Skeletal muscle cell (primary cell): ENCODE measurements around the gene C6orf120.
A peak's percentile ranks its signal among the peaks of the same experiment; 100 is the strongest.
"Not testable (repeated sequence)": the region's sequence is repeated elsewhere in the genome, so short reads cannot be mapped to it uniquely, and the experiment has no call there.

Source experiments
- DNase-seq: peaks from one replicate; pipeline ENCODE4 v3.0.0-alpha.2; 2010; ENCODE audit warnings: low read depth
- H3K4me3 ChIP-seq: 2 replicates; pipeline ENCODE4 v1.5.1; 2011; ENCODE audit warnings: low read depth, mild to moderate bottlenecking, control low read depth, low read length, moderate library complexity

Gene C6orf120

DNA sequence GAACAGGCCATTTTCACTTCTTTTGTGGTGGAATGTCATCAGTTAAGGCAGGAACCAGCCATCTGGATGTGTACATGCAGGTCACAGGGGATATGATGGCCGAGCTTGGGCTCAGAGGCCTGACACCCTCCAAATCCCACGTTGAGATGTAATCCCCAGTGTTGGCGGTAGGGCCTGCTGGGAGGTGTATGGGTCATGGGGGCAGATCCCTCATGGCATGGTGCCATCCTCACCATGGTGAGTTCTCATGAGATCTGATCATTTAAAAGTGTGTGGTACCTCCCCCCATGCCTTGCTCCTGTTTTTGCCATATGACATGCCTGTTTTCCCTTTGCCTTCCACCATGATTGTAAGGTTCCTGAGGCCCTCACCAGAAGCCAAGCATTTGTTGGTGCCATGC is 26.9 kb upstream of the C6orf120 start:
- DNase-seq: no peak
- no peak overlapping the region for H3K4me3 ChIP-seq

DNA sequence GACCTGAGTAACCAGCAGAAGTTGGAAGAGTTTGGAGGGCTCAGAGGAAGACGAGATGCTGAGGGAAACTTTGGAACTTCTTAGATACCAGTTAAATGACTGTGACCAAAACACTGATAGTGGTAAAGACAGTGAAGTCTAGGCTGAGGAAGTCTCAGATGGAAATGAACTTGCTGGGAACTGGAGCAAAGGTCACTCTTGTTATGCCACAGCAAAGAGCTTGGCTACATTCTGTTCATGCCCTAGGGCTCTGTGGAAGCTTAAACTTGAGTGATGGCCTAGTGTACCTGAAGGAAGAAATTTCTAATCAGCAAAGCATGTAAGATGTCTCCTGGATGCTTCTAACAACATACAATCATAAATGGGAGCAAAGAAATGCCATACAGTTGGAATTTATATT is 24.8 kb upstream of the C6orf120 start:
- no peak for DNase-seq
- no peak overlapping the region for H3K4me3 ChIP-seq

DNA sequence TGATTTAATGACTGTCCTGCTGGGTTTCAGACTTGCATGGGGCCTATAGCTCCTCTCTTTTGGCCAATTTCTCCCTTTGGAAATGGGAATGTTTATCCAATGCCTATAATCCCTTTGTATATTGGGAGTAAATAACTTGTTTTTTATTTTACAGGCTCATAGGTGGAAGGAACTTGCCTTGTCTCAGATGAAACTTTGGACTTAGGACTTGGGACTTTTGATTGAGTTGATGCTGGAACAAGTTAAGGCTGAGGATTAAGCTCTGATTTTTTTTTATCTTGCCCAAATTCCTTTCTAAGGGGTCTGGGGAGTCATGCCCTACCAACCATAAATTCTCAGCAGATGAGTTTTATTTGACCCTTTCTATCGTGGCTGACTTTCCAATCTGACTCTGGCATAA is 23.6 kb upstream of the C6orf120 start:
- no peak for DNase-seq
- H3K4me3 ChIP-seq: no peak overlapping the region

DNA sequence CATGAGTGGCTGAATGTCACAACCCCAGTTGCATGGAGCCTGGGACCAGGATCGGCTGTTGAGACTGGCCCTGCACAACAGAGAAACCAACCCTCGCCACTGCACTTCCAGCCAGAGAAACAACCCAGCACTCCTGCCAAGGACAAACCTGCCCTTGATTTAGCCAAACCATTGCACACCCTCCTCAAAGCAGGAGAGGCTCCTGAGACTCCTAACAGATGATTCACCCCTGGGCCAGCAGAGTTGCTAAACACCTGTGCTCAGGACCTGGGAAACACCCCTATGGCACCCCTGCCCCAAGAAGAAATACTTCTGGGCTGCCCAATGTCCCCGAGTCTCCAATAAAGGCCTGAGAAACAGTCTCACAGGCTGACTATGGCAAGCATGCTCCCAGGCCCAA is 17.9 kb upstream of the C6orf120 start:
- DNase-seq: no peak
- H3K4me3 ChIP-seq: no peak overlapping the region

DNA sequence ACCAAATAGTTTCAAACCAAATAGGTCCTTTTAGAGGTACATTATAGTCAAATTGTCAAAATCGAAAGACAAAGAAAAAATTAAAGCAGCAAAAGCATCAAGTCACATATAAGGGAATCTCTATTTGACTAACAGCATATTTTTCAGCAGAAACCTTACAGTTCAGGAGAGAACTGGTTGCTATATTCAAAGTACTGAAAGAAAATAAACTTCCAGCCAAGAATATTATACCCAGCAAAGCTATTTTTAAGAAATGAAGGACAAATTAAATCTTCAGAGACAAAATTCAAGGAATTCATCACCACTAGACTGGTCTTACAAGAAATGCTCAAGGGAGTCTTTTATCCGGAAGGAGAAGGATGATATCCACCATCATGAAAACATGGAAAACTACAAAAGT is 16.1 kb upstream of the C6orf120 start:
- H3K4me3 ChIP-seq: no peak overlapping the region
- no peak for DNase-seq

DNA sequence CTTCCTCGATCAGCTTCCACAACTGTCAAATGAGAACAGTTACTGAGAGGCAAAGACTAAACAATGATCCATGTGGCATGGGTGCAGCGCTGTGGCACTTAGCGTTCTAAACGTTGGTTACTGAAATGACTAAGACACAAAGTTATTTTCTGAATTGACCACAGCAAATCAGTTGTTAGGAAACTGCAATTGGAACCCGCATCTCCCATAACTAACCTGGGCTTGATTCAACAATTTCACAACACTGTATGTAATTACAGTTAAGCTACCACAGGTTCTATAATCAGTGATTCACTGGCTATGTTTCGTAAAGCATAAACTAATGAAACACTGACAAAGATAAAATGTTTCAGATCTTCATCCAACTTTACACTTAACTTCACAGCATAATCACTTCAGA is 12.6 kb upstream of the C6orf120 start:
- H3K4me3 ChIP-seq: no peak overlapping the region
- peak; percentile 42 for DNase-seq

DNA sequence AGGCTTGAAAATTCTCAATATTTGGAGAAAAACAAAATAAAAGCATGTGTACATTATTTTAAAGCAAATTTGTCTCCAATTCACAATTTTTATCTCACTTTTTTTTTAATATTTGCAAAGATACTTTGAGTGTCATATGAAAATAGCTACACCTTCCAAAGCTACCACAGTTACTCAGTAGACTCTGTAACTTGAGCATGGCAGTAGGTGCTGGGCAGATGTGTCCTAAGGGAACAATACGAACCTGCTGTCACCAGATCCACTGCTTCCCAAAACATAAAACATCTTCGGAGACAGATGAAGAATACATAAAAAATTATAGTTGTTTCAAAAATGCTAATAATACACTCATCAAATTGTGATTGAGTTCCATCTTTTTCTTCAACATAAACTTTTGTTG is 10.7 kb upstream of the C6orf120 start:
- H3K4me3 ChIP-seq: no peak overlapping the region
- no peak for DNase-seq

DNA sequence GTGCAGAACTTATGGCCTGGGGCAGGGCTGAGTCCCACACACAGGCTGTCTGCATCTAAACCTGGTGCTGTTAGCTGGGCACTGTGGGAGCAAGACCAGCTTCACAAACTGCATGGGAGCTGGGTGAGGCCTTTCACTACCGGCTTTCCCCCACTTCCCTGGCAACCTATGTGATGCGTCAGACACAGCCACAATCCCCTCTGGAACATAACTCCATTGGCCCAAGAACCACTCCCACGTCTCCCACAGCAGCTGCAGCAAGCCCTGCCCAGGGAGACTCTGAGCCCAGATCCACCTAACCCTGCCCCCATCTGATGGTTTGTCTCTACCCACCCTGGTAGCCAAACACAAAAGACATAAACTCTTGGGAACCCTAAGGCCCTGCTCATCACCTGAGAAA is 9.4 kb upstream of the C6orf120 start:
- no peak overlapping the region for H3K4me3 ChIP-seq
- no peak for DNase-seq

DNA sequence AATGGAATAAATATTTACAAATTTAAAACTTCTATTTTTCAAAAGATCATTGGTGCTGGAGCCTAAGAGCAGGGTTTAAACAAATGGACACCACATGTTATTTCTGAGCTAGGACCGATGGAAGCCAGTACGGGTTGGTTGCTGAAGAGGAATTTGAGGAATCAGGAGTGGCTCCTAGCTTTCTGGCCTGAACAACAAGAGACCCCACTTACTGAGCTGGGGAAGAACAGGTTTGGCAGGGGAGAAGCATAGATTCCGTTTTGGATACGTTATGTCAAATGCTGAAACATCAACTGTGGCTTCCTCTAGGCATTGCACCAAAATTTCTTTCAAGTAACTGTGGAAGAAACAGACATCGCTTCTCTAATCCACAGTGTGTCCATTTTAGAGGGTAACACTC is 6.8 kb upstream of the C6orf120 start:
- no peak overlapping the region for H3K4me3 ChIP-seq
- no peak for DNase-seq

DNA sequence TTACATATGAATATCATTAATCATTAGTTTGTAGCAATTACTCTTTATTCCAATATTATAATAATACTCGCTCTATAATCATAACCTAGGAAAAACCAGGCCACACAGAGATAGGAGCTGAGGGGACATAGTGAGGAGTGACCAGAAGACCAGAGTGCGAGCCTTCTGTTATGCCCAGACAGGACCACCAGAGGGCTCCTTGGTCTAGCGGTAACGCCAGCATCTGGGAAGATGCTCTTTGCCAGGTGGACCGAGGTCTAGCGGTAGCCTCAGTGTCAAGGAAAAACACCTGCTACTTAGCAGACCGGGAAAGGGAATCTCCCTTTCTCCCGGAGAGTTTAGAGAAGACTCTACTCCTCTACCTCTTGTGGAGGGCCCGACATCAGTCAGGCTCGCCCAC is 4.8 kb upstream of the C6orf120 start:
- H3K4me3 ChIP-seq, DNase-seq: not testable (repeated sequence)

DNA sequence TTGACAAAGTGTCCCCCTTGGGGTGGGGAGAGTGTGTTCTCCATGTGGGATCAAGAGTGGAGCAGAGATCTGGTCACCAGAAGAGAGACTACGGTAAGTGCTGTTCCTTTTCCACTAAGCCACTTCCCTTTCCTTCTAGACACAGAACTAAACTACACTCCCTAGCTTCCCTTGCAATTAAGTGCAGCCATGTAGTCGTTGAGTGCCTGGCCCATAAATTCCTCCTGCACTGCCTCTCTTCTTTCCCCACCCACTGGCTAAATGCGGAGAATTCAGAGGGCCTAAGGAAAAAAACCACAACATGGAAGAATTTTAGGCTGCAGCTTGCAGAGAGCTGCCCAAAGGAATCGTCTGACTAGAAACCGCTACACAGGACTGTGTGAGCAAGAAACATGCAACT is 1.6 kb upstream of the C6orf120 start:
- DNase-seq: no peak
- peak overlapping the region; percentile 96 for H3K4me3 ChIP-seq

DNA sequence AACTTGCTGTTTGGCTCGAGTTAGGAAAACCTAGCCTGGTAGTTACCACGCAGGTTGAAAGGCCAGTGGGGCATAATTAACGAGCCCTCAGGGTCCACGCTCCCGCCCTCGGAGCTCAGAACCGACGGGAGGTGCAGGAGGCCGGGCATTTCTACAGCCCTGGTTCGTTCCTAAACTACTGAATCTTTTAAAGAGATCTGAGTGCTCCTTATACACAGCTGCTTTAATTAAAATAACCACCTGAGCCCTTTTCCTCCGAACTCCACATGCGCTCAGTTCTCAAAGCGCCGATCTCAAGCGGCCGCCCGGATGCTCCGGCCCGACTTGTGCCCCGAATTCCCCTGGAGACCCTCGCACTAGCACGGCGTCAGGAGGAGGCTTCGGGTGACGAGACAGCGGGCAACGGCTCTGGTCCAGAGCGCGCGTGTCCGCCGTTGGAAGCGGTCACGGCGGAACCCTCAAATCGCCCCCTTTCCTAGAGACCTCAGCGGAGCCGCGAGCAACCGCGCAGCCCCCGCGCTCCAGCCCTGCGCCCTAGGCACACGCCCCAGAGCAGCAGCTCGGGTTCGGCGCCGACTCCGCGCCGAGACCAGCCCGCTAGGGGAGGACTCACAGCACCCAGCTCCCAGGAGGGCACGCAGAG is 494 bp upstream of the C6orf120 start:
- H3K4me3 ChIP-seq: peak overlapping the region; percentile 96
- DNase-seq: no peak

DNA sequence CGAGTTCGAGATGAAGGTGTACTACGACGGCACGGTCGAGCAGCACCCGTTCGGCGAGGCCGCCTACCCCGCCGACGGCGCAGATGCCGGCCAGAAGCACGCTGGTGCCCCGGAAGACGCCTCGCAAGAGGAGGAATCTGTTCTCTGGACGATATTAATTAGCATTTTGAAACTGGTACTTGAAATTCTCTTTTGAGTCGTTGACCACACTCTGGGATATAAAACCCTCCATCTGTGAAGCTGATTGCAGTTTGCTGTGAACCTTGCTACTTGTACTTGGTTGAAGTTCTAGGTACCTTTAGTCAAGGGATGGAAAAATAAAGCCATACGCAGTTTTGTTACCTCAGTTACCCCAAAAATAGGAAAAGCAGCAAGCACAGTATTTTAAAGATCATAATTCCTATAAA is 917 bp downstream of the C6orf120 start:
- peak overlapping the region; percentile 96 for H3K4me3 ChIP-seq
- no peak for DNase-seq

DNA sequence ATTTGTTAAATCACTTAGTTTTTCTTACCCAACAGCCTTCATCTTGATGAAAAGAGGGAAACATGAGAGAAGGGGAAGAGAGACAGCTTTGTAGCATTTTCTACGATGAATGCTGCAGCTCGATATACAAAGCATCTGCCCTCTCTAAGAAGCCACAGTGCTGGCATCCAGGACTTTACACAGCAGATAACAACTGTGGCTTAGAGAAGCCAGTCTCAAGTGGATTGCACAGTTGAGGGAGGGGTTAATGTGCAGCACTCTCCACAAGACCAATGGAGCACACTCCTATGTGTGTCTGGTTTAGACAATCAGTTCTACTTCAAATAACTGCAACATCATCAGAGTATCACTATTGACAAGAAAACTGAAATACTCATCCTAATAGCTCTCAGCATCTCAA is 5.8 kb downstream of the C6orf120 start:
- no peak for DNase-seq
- no peak overlapping the region for H3K4me3 ChIP-seq

DNA sequence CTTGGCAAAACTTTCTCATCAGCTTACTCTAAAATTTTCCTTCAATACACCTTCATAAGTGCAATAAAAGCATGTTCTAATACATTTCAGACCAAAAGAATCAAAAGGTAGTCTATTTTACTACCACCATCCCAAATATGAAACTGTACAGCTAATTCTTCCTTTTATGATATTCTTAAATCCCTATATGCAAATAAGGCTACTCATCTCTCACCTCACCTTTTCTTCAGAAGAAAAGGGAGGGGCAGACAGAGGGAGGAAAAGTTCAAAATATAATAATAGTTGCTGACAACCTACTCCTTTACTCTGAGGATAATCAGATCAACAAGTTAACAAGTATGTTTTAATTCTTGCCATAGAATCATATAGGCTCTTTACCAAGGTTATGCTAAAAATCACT is 7.4 kb downstream of the C6orf120 start:
- H3K4me3 ChIP-seq: no peak overlapping the region
- no peak for DNase-seq

DNA sequence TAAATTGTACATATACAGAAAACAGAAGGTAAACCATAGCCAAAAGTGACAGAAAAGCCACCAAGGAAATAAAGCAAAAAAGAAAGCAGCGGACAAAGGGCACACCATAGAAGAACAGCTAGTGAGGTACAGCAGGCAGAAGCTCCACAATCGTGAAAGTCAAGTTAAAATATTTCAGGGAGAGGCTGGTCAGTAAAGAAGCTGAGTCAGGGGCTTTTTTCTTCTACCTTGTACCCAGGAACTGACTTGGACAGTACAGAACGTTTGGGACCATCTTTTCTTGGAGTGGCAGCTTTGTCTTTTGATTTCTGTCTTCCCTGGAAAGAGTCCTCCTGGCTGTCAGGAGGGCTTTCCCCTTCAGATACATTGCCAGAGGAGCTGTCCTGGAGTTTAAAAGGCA is 8.1 kb downstream of the C6orf120 start:
- no peak overlapping the region for H3K4me3 ChIP-seq
- DNase-seq: no peak

DNA sequence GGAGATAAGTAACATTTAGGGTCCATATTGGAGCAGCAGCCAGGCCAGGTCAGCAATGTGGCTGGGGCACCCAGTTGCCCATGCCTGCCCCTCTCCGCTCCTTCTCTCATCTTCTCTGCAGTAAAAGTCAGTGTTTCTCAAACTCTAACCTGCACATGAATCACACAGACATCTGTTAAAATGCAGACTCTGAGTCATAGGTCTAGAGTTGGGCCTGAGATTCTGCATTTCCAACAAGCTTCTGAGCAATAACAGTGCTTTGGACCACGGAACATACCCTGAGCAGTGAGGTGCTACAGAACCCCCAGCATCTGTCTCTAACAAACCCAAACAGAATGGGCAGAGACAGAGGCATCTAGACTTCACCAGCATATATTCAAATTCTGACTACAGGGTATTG is 12.3 kb downstream of the C6orf120 start:
- DNase-seq: no peak
- no peak overlapping the region for H3K4me3 ChIP-seq

DNA sequence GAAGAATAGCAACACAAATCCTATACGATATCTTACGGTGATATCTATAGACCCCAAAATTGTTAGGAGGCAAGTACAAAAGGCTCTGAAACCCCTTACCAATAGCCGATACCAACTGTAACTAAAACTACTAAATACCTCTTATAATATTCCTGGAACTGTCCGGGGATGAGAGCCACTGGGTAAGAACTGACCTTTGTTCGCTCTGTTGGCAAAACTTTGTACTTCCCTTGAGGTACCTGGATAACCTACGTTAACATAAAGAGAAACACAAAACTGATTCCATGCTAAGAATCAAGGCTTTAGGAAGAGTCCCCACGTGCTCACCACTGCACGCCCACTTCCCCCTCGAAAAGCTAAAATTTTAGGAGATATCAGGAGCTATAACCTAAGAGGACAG is 12.7 kb downstream of the C6orf120 start:
- DNase-seq: no peak

DNA sequence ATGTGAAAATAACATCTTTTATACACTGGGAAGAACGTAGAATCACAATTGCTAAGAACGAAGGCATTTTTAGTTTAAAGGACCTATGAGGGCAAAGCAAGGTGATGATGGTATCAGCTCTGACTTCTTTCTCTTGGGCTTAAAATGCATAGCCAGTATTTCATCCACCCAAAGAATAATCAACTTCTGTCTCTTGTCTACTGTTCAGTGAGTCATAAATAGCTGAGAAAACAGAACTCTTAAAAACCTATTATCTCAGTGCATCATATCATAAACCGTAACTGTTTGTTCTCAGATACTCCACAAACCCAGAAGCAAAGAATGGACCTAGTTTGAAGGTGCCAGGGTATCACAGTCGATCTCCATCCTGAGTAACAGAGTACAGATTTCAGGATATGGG is 17.2 kb downstream of the C6orf120 start:
- H3K4me3 ChIP-seq: no peak overlapping the region
- no peak for DNase-seq

More for the DNA sequence above, 12.7 kb downstream of the C6orf120 start:
- no peak overlapping the region for H3K4me3 ChIP-seq

DNA sequence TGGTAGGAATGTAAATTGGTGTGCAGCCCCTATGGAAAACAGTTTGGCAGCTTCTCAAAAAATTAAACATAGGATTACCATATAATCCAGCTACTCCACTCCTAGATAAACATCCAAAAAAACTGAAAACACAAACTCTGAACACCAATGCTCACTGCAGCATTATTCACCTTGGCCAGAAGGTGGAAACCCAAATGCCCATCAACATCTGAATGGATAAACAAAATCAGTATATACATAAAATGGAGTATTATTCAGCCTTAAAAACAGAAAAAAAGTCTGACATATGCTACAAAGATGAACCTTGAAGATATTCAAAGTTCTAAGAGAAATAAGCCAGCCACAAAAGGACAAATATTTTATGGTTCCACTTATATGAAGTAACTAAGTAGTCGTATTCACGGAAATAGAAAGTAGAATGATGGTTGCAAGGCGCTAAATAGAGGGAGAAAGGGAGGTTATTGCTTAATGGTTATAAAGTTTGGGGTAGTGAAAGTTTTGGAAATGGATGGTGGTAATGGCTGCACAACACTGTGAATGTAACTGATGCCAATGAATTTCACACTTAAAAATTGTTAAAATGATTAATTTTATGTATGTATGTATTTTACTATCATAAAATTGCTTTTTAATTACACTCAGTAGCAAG is 18.4 kb downstream of the C6orf120 start:
- no peak for DNase-seq
- H3K4me3 ChIP-seq: no peak overlapping the region

DNA sequence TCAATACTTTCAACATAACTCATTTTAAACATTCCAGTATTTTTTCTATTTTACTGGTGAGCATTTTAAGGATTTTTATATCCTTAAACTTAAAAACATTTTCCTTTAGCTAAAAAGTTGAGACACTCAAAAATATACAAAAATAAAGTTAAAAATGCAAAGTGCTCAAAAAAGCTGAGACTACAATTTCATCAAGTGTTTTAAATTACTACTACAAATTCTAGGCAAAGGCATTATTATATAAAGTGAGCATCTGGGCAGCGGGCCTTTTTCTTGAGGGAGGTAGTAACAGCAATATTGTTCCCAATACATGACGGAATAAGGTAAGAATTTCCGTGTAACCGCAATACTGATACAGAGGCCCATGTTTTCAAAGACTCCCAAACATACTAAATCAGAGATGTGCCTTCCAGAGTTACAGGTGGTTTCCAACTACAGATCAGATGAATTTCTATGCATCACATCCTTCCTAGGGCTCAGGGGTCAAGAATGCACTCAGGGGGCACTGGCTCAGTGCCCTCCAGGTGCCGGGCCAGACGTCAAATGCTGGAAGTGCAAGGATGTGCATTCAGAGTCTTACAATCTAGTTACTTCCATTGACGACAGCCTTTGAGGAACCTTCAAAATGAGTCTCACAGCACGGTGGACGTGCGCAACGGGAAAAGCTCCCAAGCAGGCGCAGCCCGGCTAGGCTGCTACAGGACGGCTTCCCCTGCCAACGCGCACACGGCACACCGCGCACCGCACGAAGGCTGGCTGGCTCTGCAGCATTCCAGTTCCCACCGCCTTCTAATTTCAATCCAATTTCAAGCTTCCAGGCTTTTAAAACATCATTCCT is 20.7 kb downstream of the C6orf120 start:
- DNase-seq: no peak

More for the DNA sequence above, 20.7 kb downstream of the C6orf120 start:
- H3K4me3 ChIP-seq: peak overlapping the region; percentile 68
